ENCODE results near the gene ZSCAN5B.
A peak's percentile ranks its signal among the peaks of the same experiment; 100 is the strongest.

The ZSCAN5B gene

DNA sequence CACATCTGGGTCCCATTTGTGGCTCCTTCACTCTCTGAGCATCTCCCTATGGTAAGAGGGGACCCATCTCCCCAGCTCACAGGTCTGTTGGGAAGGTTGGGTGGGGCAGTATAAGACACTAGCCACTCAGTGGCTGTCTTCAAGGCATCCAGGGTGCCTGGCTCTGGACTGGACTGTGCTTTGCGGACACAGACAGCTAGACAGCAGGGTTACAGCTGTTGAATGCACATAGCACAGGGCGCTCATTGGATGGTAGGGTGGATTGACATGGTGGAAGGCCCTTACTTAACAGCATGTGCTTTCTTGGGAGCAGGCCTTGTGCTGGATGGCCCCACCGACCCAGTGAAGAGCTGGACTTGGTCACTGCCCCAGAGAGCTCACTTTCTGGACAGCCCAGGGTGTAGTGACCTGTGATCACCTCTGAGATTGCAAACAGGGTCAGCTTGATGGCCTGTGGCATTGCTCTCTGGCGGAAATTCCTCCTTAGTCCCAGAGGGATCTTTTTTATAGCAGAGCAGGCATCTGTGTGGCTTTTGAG is 54.6 kb downstream of the ZSCAN5B start:
- DNase-seq = no peak

DNA sequence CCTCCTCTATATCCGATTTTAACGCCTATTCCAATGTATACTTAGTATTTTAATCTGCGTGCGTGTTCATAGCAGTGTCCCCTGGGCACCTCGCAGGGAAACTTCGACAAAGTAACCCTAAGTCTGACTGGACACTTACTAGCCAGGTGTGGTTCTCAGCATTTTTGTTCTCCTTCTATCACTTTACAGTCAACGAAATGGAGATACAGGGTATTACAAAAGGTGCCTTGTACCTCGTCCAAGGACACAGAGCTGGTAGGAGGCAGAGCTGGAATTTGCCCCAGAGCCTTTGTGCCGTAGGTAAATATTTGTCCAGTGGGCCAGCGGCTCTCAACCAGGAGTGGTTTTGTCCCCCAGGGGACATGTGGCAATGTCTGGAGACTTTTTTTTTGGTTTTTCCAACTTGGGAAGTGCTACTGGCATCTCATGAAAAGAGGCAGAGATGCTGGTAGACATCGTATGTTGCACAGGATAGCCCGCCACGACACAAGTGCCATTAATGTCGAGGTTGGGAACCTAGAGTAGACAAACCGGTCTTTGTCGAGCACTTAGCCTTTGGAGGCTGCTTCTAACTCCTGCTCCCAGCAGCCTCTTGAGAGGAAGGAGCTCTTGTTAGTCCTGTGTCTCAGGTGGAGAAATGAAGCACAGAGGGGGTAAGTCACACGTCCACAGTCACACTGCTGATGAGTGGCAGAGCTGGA is 55.3 kb downstream of the ZSCAN5B start:
- no peak for DNase-seq

DNA sequence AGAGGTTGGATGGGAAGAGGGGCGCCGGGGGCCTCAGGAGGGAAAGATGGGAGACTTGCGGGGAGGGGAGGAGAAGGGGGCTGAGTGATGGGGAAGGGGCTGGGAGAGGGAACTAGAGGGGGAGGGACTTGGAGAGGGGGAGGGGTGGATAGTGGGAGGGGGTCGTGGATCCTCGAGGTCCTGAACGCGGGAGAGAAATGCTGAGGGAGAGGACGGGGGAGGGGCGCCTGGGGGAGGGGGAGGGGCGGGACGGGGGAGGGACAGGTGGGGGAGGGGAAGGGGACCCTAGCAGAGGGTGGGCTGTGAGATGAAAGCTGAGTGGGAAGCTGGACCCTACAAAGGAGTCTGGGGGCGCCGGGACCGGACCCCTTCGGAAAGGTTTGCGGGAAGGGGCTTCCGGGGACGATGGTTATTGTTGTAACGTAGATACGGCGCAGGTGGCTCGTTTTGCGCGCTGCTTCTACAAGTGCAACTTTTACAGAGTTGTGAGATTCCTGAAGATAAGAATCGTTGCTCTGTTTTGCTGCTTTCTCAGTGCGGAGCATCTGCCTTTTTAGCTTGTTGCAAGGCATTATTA is 56.1 kb downstream of the ZSCAN5B start:
- DNase-seq = no peak

DNA sequence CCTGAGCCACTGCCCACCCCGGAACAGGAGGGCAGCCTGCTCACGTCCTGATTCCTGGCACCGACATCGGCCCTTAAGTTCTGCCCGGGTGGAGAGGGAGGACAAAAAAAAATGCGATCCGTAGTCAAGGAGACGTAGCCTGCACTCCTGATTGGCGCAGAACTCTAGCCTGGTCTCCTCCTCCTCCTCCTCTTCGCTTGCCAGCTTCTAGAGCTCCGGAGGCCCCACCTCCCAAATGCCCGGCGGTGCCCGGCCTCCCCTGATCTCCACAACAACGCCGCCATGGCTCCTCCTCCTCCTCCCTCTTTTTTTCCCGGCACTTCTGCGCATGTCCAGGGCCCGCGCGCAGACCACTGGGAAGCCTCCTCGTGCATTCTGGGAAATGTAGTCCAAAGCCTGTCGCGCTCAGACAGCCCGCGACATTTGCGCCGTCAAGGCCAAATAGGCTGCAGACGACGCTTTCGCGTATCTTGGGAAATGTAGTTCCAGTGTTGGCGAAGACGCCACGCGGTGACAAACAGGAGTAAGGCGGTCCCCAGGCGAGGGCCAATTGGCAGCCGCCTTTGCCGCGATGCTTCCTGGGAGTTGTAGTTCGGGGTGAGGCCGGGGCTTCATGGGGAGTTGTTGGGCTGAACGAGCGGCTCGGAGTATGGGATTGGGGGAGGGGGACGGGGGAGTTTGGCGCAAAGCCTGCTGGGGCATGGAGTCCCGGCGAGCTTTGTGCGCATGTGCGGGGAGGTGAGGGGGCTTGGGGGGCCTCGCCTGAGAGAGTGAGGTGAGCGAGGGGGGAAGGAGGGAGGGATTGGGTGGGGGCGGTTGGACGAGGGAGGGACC is 56.8 kb downstream of the ZSCAN5B start, which contains the start of gene ZNF444:
Gene ZNF444, plus strand, starts transcription at position 705 of the 834 bp plus-strand sequence. CDS start 5,625 bp downstream, outside the sequence.
- DNase-seq = peak; percentile 99

DNA sequence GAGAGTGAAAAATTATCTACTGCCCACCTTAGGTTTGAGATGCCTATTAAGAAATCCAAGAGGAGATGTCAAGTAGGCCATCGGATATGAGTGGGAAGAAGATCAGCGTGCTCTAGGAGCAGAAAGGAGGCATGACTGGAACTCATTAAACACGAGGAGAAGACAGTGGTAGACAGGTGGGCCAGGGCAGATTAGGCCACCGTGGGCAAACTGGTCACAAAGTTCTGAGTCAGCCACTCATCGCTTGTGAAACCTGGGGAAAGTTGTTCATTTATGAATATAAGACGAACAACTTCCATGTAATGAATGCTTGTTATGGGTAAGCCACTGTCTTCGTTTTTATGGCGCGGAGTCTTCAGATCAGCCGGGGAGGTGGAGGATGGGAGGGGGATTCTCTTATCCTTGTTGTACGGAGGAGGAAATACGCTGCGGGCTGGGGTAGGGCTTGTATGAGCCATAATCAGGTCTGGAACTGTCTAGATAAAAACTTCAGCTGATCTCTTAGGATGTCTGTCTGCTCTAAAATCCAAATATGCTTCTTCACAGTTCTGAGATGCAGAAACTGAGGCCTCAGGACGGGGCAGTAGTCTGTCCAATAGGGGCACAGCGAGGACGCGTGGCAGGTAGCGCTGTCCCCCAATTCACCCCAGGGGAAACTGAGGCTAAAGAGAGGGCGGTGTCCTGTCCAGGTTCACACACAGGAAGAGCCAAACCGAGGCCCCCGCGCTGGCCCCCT is 57.6 kb downstream of the ZSCAN5B start:
- no peak for DNase-seq

All from activated effector memory CD4-positive, alpha-beta T cell treated with Interleukin-2 at 50 U/mL for 16 hours (primary cell).